CD4-positive, alpha-beta T cell treated with Interleukin-1 beta for 1 hour (primary cell): ENCODE measurements around the gene PNRC2.
"Not testable (repeated sequence)": the region's sequence is repeated elsewhere in the genome, so short reads cannot be mapped to it uniquely, and the experiment has no call there.

Experiments
- DNase-seq, 2 donors: peaks; one replicate each; pipeline ENCODE4 v3.0.0-alpha.2; 2020 to 2022

Gene PNRC2

GRCh38 chr1:23995431-23995837 is 35.8 kb downstream of the PNRC2 start:
- DNase-seq = no peak

GRCh38 chr1:23996700-23997229 is 37.1 kb downstream of the PNRC2 start:
- DNase-seq = no peak

- no peak for DNase-seq
Measured at GRCh38 chr1:23997812-23998211, 38.2 kb downstream of the PNRC2 start.

- DNase-seq = no peak
Measured at GRCh38 chr1:23999156-23999671, 39.6 kb downstream of the PNRC2 start.

- no peak for DNase-seq
Measured at GRCh38 chr1:24002695-24003094, 43.1 kb downstream of the PNRC2 start.

- DNase-seq = no peak
Measured at GRCh38 chr1:24003331-24003972, 43.8 kb downstream of the PNRC2 start.

GRCh38 chr1:24004132-24004531 is 44.5 kb downstream of the PNRC2 start:
- DNase-seq = no peak

GRCh38 chr1:24005163-24005562 is 45.5 kb downstream of the PNRC2 start:
- no peak for DNase-seq

- no peak for DNase-seq
Measured at GRCh38 chr1:24007079-24007478, 47.5 kb downstream of the PNRC2 start.

GRCh38 chr1:24008574-24009184 is 49.1 kb downstream of the PNRC2 start:
- DNase-seq = not testable (repeated sequence)

- no peak for DNase-seq
Measured at GRCh38 chr1:24009406-24009805, 49.8 kb downstream of the PNRC2 start.

- no peak for DNase-seq
Measured at GRCh38 chr1:24010650-24011049, 51.0 kb downstream of the PNRC2 start.

- DNase-seq = not testable (repeated sequence)
Measured at GRCh38 chr1:24012878-24013277, 53.2 kb downstream of the PNRC2 start.
